Testis (tissue), 3 donors: ENCODE measurements around the gene PPP1R3A. TPM values are rescaled to one million over a fixed set of nuclear protein-coding genes. Genes with fewer than 3 reads are reported as not detected.

Experiments used
- DNase-seq: peaks from one replicate; pipeline ENCODE4 v3.0.0-alpha.2; 2019
- H3K27ac ChIP-seq, 2 donors: fragments of 200-600 bp; sonication (generic); one replicate each; pipeline ENCODE4 v1.5.1; 2019
- H3K27me3 ChIP-seq: fragments of 200-600 bp; sonication (generic); one replicate; pipeline ENCODE4 v1.5.1; 2019
- H3K36me3 ChIP-seq: fragments of 200-600 bp; sonication (generic); one replicate; pipeline ENCODE4 v1.5.1; 2017; ENCODE audit warnings: low read depth; ENCODE audit errors: missing control alignments
- H3K4me1 ChIP-seq: fragments of 200-600 bp; sonication (generic); one replicate; pipeline ENCODE4 v1.5.1; 2019
- H3K4me3 ChIP-seq, 2 donors: fragments of 200-600 bp; sonication (generic); one replicate each; pipeline ENCODE4 v1.5.1; 2017 to 2019
- H3K9me3 ChIP-seq: fragments of 200-600 bp; sonication (generic); one replicate; pipeline ENCODE4 v1.5.1; 2017
- POLR2A ChIP-seq: fragments of 450-650 bp; IDR thresholded peaks from one replicate; pipeline ENCODE4 v1.6.1; 2017; ENCODE audit warnings: antibody characterized with exemption, mild to moderate bottlenecking, moderate library complexity
- WGBS, 2 donors: methylation state at CpG; one replicate each; pipeline ENCODE4 v1.1.5; 2018; 5-methylcytosine and 5-hydroxymethylcytosine counted together
- intact Hi-C: fragments of 100-400 bp; cut with DNase I; formaldehyde crosslinking; loops from one replicate; pipeline ENCODE4 v1.15.1; 2023; ENCODE audit warnings: low total_unique reads
- polyA plus RNA-seq: library from polyadenylated mRNA; stranded (reverse); fragments of 350-450 nt; fragmentation: Illumina TruSeq; extraction: RNeasy Lipid Tissue Mini Kit (QIAGEN cat#74804); gene quantifications from one replicate; pipeline ENCODE4 v1.2.3, GENCODE V29; 2014; ENCODE audit warnings: low read depth, low replicate concordance; ENCODE audit not compliant: insufficient read depth
- total RNA-seq, 2 donors: library from RNA; depleted of rRNA; stranded (reverse); fragments of >200 nt; gene quantifications; one replicate each; pipeline ENCODE4 v1.2.3, GENCODE V29; 2016
- TF ChIP-seq, protein P1 (sequence below), 3 experiments: fragments of 450-650 bp in 2 of 3; fragments of 200-600 bp in 1 of 3; sonication (generic) in 1 of 3; IDR thresholded peaks; one replicate each; pipeline ENCODE4 v1.5.1; 2016 to 2019; ENCODE audit warnings: antibody characterized with exemption in 3 of 3, mild to moderate bottlenecking in 2 of 3, moderate library complexity in 1 of 3

PPP1R3A gene
- total and polyA plus RNA-seq, 3 donors from 2014 or later = 0.24 to 1.4 (median 0.99) TPM

DNA sequence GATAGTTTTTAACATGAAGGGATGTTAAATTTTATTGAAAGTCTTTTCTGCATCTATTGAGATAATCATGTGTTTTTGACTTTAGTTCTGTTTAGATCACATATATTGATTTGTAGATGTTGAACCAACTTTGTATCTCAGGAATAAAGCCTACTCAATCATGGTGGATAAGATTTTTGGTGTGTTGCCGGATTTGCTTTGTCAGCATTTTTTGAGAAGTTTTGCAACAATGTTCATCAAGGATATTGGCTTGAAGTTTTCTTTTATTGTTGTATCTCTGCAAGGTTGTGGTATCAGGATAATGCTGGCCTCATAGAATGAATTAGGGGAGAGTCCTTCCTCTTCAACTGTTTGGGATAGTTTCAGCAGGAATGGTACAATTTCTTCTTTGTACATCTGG, 9.3 kb upstream of the PPP1R3A start:
- Histone ChIP-seq H3K27me3 (no peaks in the 10 kb centered on the region), H3K4me3 (no peak overlapping the region), H3K9me3 (no peaks in the 10 kb centered on the region), H3K4me1 (no peaks in the 10 kb centered on the region), H3K36me3 (no peaks in the 10 kb centered on the region), H3K27ac (no peak overlapping the region)
- intact Hi-C loops = no loop called here
- WGBS, 2 donors = 60 to 63% methylated on average over 1 of the region's 1 CpG
- DNase-seq = no peak
- no peak for TF ChIP-seq POLR2A
- TF ChIP-seq, protein P1, sequence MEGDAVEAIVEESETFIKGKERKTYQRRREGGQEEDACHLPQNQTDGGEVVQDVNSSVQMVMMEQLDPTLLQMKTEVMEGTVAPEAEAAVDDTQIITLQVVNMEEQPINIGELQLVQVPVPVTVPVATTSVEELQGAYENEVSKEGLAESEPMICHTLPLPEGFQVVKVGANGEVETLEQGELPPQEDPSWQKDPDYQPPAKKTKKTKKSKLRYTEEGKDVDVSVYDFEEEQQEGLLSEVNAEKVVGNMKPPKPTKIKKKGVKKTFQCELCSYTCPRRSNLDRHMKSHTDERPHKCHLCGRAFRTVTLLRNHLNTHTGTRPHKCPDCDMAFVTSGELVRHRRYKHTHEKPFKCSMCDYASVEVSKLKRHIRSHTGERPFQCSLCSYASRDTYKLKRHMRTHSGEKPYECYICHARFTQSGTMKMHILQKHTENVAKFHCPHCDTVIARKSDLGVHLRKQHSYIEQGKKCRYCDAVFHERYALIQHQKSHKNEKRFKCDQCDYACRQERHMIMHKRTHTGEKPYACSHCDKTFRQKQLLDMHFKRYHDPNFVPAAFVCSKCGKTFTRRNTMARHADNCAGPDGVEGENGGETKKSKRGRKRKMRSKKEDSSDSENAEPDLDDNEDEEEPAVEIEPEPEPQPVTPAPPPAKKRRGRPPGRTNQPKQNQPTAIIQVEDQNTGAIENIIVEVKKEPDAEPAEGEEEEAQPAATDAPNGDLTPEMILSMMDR (IDR thresholded peaks at IDR 0.05) = no peak

DNA sequence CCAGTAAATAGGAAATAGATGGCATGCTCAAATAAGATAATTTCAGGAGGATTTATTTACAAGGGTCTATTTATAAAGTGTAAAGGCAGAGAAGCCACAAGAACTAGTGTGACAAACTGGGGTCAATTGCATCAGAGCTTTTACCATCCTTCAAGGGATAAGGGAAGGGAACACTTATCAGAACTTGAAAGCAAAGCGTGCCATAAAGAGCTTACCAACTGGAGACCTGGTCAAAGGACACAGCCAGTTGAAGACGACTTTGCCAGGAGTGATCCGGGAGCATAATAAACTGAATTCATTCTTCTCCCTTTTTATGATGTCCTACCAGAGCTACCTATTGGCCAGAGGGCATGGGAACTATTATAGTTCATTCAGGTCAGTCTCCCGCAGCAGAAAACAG, 3.2 kb upstream of the PPP1R3A start:
- no peak for DNase-seq
- no peak overlapping the region for H3K27ac ChIP-seq
- no peak overlapping the region for H3K4me3 ChIP-seq
- 57 to 66% methylated on average over 4 of the region's 4 CpGs for WGBS, 2 donors
- no peaks in the 10 kb centered on the region for H3K27me3 ChIP-seq
- H3K36me3 ChIP-seq = no peaks in the 10 kb centered on the region
- TF ChIP-seq, protein P1 (IDR thresholded peaks at IDR 0.05) = no peak
- TF ChIP-seq POLR2A = no peak
- H3K9me3 ChIP-seq = no peaks in the 10 kb centered on the region
- no peaks in the 10 kb centered on the region for H3K4me1 ChIP-seq
- intact Hi-C loops = no loop called here

DNA sequence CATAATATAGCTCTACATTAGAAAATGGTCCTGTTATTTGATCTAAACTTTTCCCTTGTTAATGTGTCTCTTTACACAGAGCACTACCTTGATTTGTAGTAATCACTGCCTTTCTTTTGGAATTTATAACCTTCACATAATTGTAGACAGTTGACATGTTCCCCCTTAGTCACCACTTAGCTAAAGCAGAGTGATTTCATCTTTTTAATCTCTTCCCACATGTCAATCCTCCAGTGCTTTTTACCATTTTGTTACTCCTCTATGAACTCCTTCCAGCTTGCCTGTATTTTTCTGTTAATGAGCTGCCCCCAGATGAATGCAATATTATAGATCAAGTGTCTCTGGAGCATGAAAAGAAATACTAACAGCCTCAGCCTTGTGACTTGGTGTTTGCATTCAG, 2.6 kb upstream of the PPP1R3A start:
- TF ChIP-seq POLR2A = no peak
- TF ChIP-seq, protein P1 (IDR thresholded peaks at IDR 0.05) = no peak
- no peaks in the 10 kb centered on the region for H3K36me3 ChIP-seq
- no peak for DNase-seq
- H3K4me1 ChIP-seq = no peaks in the 10 kb centered on the region
- intact Hi-C loops = no loop called here
- H3K4me3 ChIP-seq = no peak overlapping the region
- H3K27ac ChIP-seq = no peak overlapping the region
- no peaks in the 10 kb centered on the region for H3K9me3 ChIP-seq
- H3K27me3 ChIP-seq = no peaks in the 10 kb centered on the region

DNA sequence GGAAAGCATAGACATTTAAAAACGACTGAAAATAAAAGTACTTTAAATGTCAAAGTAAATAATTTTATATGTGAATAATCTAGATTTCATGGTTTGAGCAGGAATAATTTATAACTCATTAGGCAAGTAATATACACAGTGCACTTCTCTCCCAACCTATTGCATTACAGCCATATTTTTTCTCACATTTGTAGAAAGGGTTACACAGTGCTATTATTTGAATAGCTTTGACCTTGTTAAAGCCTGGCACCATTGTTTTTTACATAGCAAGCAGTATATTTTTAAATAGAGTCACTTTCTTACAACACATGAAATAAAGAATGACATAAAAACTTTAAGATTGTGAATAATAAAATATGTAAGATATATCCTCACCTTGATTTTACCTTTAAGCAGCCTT, 969 bp downstream of the PPP1R3A start:
- intact Hi-C loops = no loop called here
- no peak for TF ChIP-seq POLR2A
- TF ChIP-seq, protein P1 (IDR thresholded peaks at IDR 0.05) = no peak
- WGBS, 2 donors = 41 to 53% methylated on average over 1 of the region's 1 CpG

DNA sequence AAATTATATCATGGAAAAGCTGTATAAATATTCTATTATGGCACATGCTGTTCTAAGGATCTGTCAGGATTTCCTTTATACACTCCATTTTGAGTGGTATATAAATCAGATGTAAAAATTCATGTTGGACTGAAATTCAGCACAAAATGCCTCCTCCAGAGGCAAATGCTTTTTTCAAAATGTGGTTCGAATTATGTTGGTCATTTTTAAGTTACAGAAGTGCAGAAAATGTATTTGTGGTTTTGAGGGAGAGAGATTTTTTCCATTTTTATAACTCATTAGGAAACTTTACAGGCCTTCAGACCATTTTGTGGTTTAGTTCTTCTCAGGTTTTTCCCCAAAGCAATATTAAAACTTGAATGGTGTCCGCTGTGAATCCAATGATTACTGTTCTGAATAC, 2.9 kb downstream of the PPP1R3A start:
- Histone ChIP-seq H3K9me3 (no peaks in the 10 kb centered on the region), H3K36me3 (no peaks in the 10 kb centered on the region), H3K4me1 (no peaks in the 10 kb centered on the region), H3K27ac (no peak overlapping the region), H3K27me3 (no peaks in the 10 kb centered on the region), H3K4me3 (no peak overlapping the region)
- no peak for DNase-seq
- TF ChIP-seq, protein P1 (IDR thresholded peaks at IDR 0.05) = no peak
- no peak for TF ChIP-seq POLR2A
- intact Hi-C loops = no loop called here
- 88 to 97% methylated on average over 2 of the region's 2 CpGs for WGBS, 2 donors

More for the DNA sequence above, 969 bp downstream of the PPP1R3A start:
- no peak overlapping the region for H3K4me3 ChIP-seq
- H3K4me1 ChIP-seq = no peaks in the 10 kb centered on the region
- H3K9me3 ChIP-seq = no peaks in the 10 kb centered on the region
- DNase-seq = no peak
- no peaks in the 10 kb centered on the region for H3K27me3 ChIP-seq
- no peaks in the 10 kb centered on the region for H3K36me3 ChIP-seq
- no peak overlapping the region for H3K27ac ChIP-seq
